NCI-H524 treated with DMSO at 0.1 percent for 48 hours (cell line): ENCODE results near the gene LUZP1.
"Not testable (repeated sequence)": the region's sequence is repeated elsewhere in the genome, so short reads cannot be mapped to it uniquely, and the experiment has no call there.

Experiments
- DNase-seq: peaks from one replicate; lab custom pipeline; 2025; lab: John Stamatoyannopoulos, UW

The LUZP1 gene

GRCh38 chr1:23188936-23189452 is 20.3 kb upstream of the LUZP1 start:
- DNase-seq: not testable (repeated sequence)

GRCh38 chr1:23188434-23188884 is 19.8 kb upstream of the LUZP1 start:
- DNase-seq: no peak

GRCh38 chr1:23187637-23188036 is 19.0 kb upstream of the LUZP1 start:
- DNase-seq: no peak

GRCh38 chr1:23185381-23185780 is 16.7 kb upstream of the LUZP1 start:
- no peak for DNase-seq

DNA sequence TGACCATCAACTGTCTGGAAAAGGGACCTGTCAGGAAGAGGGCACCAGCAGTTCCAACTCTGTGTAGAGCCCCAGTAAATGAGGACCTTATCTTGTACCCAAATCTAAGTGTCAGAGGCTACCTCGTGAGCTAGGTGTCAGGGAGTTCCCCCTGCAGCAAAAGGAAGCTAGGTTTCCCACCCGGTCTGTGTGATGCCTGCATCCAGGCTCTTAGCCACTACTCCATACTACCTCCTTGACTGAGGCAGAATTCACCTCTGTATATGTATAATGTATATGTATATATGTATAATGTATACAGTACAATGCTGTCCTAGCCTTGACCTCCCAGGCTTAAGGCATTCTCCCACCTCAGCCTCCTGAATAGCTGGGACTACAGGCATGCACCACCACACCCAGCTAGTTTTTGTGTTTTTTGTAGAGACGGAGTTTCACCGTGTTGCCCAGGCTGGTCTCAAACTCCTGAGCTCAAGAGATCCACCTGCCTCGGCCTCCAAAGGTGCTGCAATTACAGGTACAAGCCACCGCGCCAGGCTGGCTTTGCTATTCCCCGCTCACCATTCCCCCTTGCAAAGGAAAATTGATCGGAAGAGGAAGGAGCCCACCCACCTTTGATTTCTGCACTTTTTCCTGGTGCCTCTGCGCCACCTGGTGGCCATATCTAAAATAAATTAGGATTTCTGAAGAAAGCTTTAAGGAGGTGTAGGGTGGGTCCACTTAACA is 15.7 kb upstream of the LUZP1 start:
- DNase-seq: no peak

GRCh38 chr1:23179862-23180261 is 11.2 kb upstream of the LUZP1 start:
- no peak for DNase-seq

- no peak for DNase-seq
Observed at GRCh38 chr1:23178950-23179349, 10.3 kb upstream of the LUZP1 start.

GRCh38 chr1:23178414-23178813 is 9.8 kb upstream of the LUZP1 start:
- DNase-seq: no peak

GRCh38 chr1:23177438-23178380 is 9.1 kb upstream of the LUZP1 start:
- DNase-seq: no peak

GRCh38 chr1:23177031-23177430 is 8.4 kb upstream of the LUZP1 start:
- DNase-seq: no peak

DNA sequence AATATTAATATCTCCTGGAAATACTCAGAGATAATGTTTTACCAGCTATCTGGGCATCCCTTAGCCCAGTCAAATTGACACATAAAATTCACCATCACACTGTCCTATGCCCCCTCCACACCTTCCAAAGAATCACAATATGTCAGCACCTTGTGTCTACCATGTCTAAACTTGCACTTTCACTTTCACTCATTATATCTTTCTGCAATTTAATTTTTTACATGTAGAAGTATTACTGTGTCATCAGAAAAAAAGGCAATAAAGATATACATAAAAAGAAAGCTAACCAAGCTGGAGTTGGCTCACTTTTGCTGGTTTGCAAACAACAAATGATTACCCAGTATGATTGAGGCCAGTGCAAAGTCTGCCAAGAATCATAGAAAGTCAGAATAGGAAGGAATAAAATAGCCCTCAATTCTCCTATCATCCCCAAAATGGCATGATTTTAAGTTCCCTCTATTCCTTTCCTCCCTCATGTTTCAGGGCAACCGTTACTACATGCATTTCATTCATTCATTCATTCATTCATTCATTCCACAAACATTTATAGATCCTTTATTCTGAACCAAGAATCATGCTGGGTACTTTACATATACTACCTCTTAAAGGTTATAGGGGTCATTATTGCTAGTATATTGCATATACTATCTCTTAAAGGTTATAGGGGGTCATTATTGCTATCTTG is 5.9 kb upstream of the LUZP1 start:
- no peak for DNase-seq

DNA sequence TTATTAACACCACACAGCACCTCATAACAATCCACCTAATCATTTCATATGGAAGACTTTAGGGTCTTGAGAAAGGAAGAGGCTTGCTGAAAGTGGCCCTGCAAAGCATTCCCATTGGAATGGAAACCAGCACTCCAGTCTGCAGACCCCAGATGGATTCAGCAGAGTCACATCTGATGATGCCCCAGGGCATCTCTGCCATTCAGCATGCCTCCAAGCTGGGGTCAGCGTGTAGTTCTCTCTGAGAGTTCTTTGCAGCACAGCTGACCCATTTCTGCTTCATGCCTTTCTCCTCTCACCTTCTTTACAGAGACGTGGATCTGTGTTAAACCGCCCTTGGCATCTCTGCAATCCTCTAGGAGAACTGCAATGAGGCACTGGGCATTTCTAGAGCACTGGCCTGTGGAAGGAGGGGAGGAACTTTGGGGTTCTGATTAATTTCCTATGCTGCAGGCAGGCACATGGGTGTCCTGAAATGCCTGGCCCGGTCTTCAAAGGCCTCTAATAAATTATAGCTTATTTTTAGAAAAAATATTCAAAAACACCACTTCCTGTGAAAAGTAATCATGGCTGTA is 2.6 kb upstream of the LUZP1 start:
- DNase-seq: no peak

- DNase-seq: peak; percentile 62
Observed at GRCh38 chr1:23169727-23170335, 1.2 kb upstream of the LUZP1 start.

DNA sequence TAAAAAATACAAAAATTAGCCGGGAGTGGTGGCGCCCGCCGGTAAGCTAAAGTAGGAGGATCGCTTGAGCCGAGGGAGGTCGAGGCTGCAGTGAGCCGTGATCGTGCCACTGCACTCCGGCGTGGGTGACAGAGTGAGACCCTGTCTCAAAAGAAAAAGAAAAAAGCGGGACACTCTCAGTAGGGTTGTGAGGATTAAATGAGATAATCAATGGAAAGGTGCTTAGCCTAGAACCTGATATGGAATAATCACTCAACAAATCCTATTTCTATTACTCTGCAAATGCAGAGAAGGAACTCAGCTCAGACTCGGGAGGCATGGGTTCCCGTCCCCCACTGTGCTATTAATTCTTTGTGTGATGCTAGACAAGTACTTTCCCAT is 529 bp upstream of the LUZP1 start:
- no peak for DNase-seq

- DNase-seq: no peak
Observed at GRCh38 chr1:23168079-23168444, 594 bp downstream of the LUZP1 start.

DNA sequence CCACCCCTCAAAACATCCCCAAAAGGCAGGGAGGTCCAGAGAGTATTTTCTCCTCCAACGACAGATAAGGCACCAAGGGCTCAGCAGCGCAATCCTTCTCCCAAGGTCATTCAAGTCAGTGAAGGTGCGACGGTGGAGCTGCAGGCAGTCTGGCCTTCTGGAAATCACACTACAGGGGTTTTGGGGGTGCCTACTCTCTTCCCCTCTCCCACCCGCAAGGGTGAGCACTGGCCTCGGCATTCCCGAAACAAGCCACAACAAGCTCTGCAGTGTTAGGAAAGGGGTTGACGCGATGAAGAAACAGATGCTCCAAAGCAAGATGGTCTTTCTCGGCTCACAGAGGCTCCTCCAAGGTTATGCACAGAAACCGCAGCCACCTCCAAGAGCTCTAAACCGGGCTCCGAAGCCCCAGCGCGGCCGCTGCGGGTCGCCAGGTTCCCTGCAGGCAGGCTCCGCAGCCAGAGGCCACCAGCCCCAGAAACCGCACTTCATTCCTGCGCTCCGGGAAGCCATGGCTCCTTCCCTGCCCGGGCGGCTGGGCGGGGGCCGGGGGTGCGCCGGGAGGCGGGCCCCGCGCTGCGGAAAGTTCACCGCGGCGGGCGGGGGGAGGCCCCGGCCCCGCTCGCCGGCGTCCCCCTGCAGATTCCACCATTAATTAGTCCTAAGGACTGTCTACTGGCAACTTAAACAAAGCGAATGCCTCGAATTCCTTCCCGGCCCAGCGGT is 1.1 kb downstream of the LUZP1 start:
- no peak for DNase-seq

DNA sequence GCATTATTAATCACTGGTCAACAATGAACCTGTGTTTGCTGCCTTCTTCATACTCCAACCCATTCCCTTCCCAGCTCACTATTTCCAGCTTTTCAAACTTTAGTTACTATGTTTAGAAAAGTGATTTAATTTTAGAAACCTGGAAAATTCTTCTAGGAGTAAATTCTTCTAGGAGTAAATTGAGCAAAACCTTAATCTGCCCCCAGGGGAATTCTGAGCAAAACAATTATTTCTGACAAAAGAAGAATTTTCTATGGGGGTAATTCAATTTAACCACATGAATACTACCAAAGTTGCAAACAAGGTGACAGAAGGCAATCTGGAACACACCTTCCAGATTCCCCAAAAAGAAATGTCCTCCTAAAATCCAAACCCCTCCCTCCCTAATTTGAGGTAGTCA is 1.8 kb downstream of the LUZP1 start:
- no peak for DNase-seq

- DNase-seq: no peak
Observed at GRCh38 chr1:23163395-23163794, 5.3 kb downstream of the LUZP1 start.

GRCh38 chr1:23159963-23160877 is 8.4 kb downstream of the LUZP1 start:
- no peak for DNase-seq

GRCh38 chr1:23156940-23157339 is 11.7 kb downstream of the LUZP1 start:
- no peak for DNase-seq
